IMR-90 (cell line): ENCODE measurements around the gene ZMIZ1. TPM values are rescaled to one million over a fixed set of nuclear protein-coding genes. Genes with fewer than 3 reads are reported as not detected.

Experiments
- CEBPB ChIP-seq: IDR thresholded peaks from 2 replicates; pipeline ENCODE4 v1.6.1; 2012; ENCODE audit warnings: low read depth, low read length, improper control_type of control experiment
- SMC3 ChIP-seq: fragments of 150-350 bp; IDR thresholded peaks from 2 replicates; pipeline ENCODE4 v1.6.1; 2016; ENCODE audit warnings: low read depth, mild to moderate bottlenecking, antibody characterized with exemption, low read length, moderate library complexity
- USF2 ChIP-seq: fragments of 150-350 bp; IDR thresholded peaks from 2 replicates; pipeline ENCODE4 v1.6.1; 2017; ENCODE audit warnings: mild to moderate bottlenecking, antibody characterized with exemption, low read length, low read depth
- polyA plus RNA-seq, 3 experiments: library from polyadenylated mRNA; depleted of rRNA; stranded (reverse); fragments of >200 nt; gene quantifications; 2 replicates each; pipeline ENCODE4 v1.2.3, GENCODE V29; 2012; ENCODE audit warnings: low replicate concordance in 1 of 3
- total RNA-seq: library from RNA; depleted of rRNA; stranded (reverse); fragments of >200 nt; gene quantifications from 2 replicates; pipeline ENCODE4 v1.2.3, GENCODE V29; 2012

The ZMIZ1 gene
- total and polyA plus RNA-seq, 2 of the 4 experiments (the other 2 are of a cell fraction): 6.6 to 48.7 TPM

DNA sequence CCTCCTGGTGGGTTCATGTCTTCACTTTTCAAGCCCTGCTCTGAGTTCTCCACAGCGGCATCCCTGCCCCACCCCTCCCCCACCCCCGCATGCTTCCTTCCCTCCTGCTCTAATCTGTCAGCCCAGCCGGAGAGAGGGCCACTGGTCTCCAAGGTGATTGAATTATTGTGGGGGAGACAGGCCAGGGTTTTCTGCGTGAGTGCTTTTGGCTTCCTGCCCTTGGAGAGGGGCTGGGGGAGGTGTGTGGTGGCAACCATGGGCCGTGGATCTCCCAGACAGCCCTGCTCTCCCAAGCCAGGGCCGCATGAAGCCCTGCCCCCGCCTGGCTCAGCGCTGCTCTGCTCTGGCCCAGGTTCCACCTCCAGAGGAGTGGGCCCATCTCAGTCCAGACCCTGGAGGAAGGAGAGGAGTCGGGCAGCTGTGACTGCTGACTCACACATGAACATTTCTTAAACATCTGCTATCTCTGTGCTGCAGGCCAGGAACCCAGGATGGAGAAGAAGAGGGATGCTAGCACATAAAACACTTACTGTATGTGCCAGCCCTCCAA lies 109.9 kb downstream of the ZMIZ1 start (continued):
- TF ChIP-seq USF2 (no peak), SMC3 (no peak), CEBPB (no peak)
